GM12864 (cell line): ENCODE data around the gene PPFIA2.

Source experiments
- DNase-seq: peaks from one replicate; pipeline ENCODE4 v3.0.0-alpha.2; 2011; ENCODE audit warnings: low read depth
- H3K4me3 ChIP-seq: 2 replicates; pipeline ENCODE4 v1.5.1; 2011; ENCODE audit warnings: mild to moderate bottlenecking, low read depth, low read length, control low read depth
- CTCF ChIP-seq: IDR thresholded peaks from 2 replicates; pipeline ENCODE4 v1.5.1; 2011; ENCODE audit warnings: low read depth, mild to moderate bottlenecking, moderate library complexity, low read length, control low read depth, inconsistent platforms; ENCODE audit errors: missing control alignments

PPFIA2 gene

GRCh38 chr12:81395431-81395830, 363.7 kb downstream of the PPFIA2 start:
- no peak overlapping the region for H3K4me3 ChIP-seq
- no peak for TF ChIP-seq CTCF
- no peak for DNase-seq

GRCh38 chr12:81389550-81390099, 369.5 kb downstream of the PPFIA2 start:
- no peak for TF ChIP-seq CTCF
- no peak for DNase-seq
- H3K4me3 ChIP-seq: no peak overlapping the region

GRCh38 chr12:81386101-81386500, 373.0 kb downstream of the PPFIA2 start:
- no peak for TF ChIP-seq CTCF
- H3K4me3 ChIP-seq: no peak overlapping the region
- no peak for DNase-seq

GRCh38 chr12:81381951-81382350, 377.2 kb downstream of the PPFIA2 start:
- TF ChIP-seq CTCF: no peak
- DNase-seq: no peak
- no peak overlapping the region for H3K4me3 ChIP-seq

- DNase-seq: no peak
- H3K4me3 ChIP-seq: no peak overlapping the region
- no peak for TF ChIP-seq CTCF
Observed at GRCh38 chr12:81378601-81379285, 380.4 kb downstream of the PPFIA2 start.

GRCh38 chr12:81377771-81378170, 381.4 kb downstream of the PPFIA2 start:
- TF ChIP-seq CTCF: no peak
- DNase-seq: no peak
- no peak overlapping the region for H3K4me3 ChIP-seq

GRCh38 chr12:81375969-81376368, 383.2 kb downstream of the PPFIA2 start:
- no peak for TF ChIP-seq CTCF
- H3K4me3 ChIP-seq: no peak overlapping the region
- no peak for DNase-seq
